GM12878 (cell line): ENCODE data around the gene IL36RN. TPM values are rescaled to one million over a fixed set of nuclear protein-coding genes. Genes with fewer than 3 reads are reported as not detected.

Source experiments
- ATAC-seq: fragments of 200-7000 bp; cut with Tn5 transposase; 3 replicates; pipeline ENCODE4 v1.9.1; 2020; ENCODE audit warnings: mild to moderate bottlenecking, moderate library complexity
- BruUV-seq: library from RNA; stranded (reverse); fragments of 400-500 nt; replicated peaks from 2 replicates; lab custom pipeline; 2021; lab: Mats Ljungman, UMichigan
- CTCF ChIA-PET: fragments of 300-600 bp; sonication (Branson Sonifier 250); formaldehyde crosslinking; extraction: SDS; loops from one replicate; lab custom pipeline; 2021; ENCODE audit warnings: inconsistent platforms; lab: Yijun Ruan, JAX
- POLR2A ChIA-PET: fragments of 350-600 bp; formaldehyde crosslinking; extraction: SDS; loops from one replicate; lab custom pipeline; 2021; ENCODE audit warnings: inconsistent platforms; lab: Charles Lee
- RAD21 ChIA-PET: fragments of 300-600 bp; sonication (Branson Sonifier 250); formaldehyde crosslinking; loops from one replicate; lab custom pipeline; 2023; ENCODE audit warnings: antibody characterized with exemption; ENCODE audit not compliant: unreplicated experiment; lab: Charles Lee
- SMC1A ChIA-PET: fragments of 300-600 bp; sonication (Branson Sonifier 250); formaldehyde crosslinking; loops from one replicate; lab custom pipeline; 2023; ENCODE audit not compliant: unreplicated experiment, uncharacterized antibody; lab: Charles Lee
- DNase-seq: peaks from one replicate; pipeline ENCODE4 v3.0.0-alpha.2; 2011; ENCODE audit warnings: low read depth, low spot score
- FAIRE-seq: peaks from 3 replicates; lab custom pipeline; 2011; peaks lifted over from hg19 to GRCh38; lab: Jason Lieb, UNC
- H2AFZ ChIP-seq: 2 replicates; pipeline ENCODE4 v1.6.0; 2011; ENCODE audit warnings: low read depth, low read length, control low read depth; ENCODE audit not compliant: control insufficient read depth
- H3K27ac ChIP-seq: 2 replicates; pipeline ENCODE4 v1.5.1; 2011; ENCODE audit warnings: control low read depth; ENCODE audit not compliant: control insufficient read depth, insufficient read depth
- H3K27me3 ChIP-seq, 2 experiments: replicated peaks in 1 of 2; 2 replicates each; pipeline versions ENCODE4 v1.6.0 to v1.6.1; 2011; ENCODE audit warnings: low read length in 1 of 2; ENCODE audit not compliant: control insufficient read depth in 2 of 2, insufficient read depth in 2 of 2
- H3K36me3 ChIP-seq, 2 experiments: 2 replicates each; pipeline ENCODE4 v1.5.1; 2011; ENCODE audit warnings: low read length in 1 of 2; ENCODE audit not compliant: control insufficient read depth in 2 of 2, insufficient read depth in 2 of 2
- H3K4me1 ChIP-seq: 2 replicates; pipeline ENCODE4 v1.6.1; 2011; ENCODE audit warnings: mild to moderate bottlenecking, low read length, moderate library complexity, mixed read lengths; ENCODE audit not compliant: control insufficient read depth, insufficient read depth
- H3K4me2 ChIP-seq: 2 replicates; pipeline ENCODE4 v1.6.0; 2011; ENCODE audit warnings: control low read depth; ENCODE audit not compliant: control insufficient read depth, insufficient read depth
- H3K4me3 ChIP-seq: fragments of 200-600 bp; sonication (generic); 2 replicates; pipeline ENCODE4 v1.5.1; 2016
- H3K79me2 ChIP-seq: 2 replicates; pipeline ENCODE4 v1.6.0; 2011; ENCODE audit warnings: low read length; ENCODE audit not compliant: control insufficient read depth, insufficient read depth
- H3K9ac ChIP-seq: 2 replicates; pipeline ENCODE4 v1.8.0; 2011; ENCODE audit warnings: low read length, control low read depth, mixed read lengths; ENCODE audit not compliant: control insufficient read depth, insufficient read depth
- H3K9me3 ChIP-seq: replicated peaks from 3 replicates; pipeline ENCODE4 v1.5.1; 2011; ENCODE audit warnings: mild to moderate bottlenecking, low read length; ENCODE audit not compliant: control insufficient read depth, insufficient read depth
- H4K20me1 ChIP-seq: 2 replicates; pipeline ENCODE4 v1.6.0; 2011; ENCODE audit not compliant: control insufficient read depth, insufficient read depth
- CBFB ChIP-seq: IDR thresholded peaks from 2 replicates; pipeline ENCODE4 v1.6.1; 2016; ENCODE audit warnings: antibody characterized with exemption, low read depth
- MYB ChIP-seq: fragments of 150-350 bp; IDR thresholded peaks from 2 replicates; pipeline ENCODE4 v1.6.1; 2014; ENCODE audit warnings: mild to moderate bottlenecking, low read depth, low read length, borderline replicate concordance
- SPI1 ChIP-seq: IDR thresholded peaks from 2 replicates; pipeline ENCODE4 v1.6.1; 2011; ENCODE audit warnings: low read depth, mild to moderate bottlenecking, low read length, moderate library complexity, borderline replicate concordance; ENCODE audit not compliant: insufficient read depth
- WGBS: methylation state at CpG from one replicate; pipeline ENCODE4 v1.1.6; 2016; ENCODE audit warnings: low lambda C conversion rate; ENCODE audit not compliant: insufficient replicate concordance, insufficient coverage; ENCODE audit errors: missing lambda C conversion rate; 5-methylcytosine and 5-hydroxymethylcytosine counted together
- in situ Hi-C: fragments of 300-500 bp; cut with MboI; formaldehyde crosslinking; loops from 9 replicates; pipeline ENCODE4 v1.14.3; 2018; ENCODE audit warnings: mixed read lengths
- intact Hi-C: fragments of 100-400 bp; cut with micrococcal nuclease; formaldehyde crosslinking; loops from one replicate; pipeline ENCODE4 v1.14.2; 2022; ENCODE audit not compliant: unreplicated experiment
- polyA plus RNA-seq, 11 experiments: library from polyadenylated mRNA; depleted of rRNA in 4 of 11; unstranded in 6 of 11; stranded (reverse) in 5 of 11; fragments of >200 nt; fragmentation: Nextera tagmentation in 4 of 11; fragmentation: Illumina TruSeq in 1 of 11; extraction: Ambion mirVana in 4 of 11; extraction: Trizol in 1 of 11; gene quantifications; 1 replicate in 1 of 11; 2 replicates in 10 of 11; pipeline versions ENCODE4 v1.2.1 to v1.2.3, GENCODE V29; 2011 to 2016; ENCODE audit warnings: inconsistent platforms in 2 of 11, missing spikeins in 2 of 11, low read depth in 1 of 11
- total RNA-seq, 4 experiments: library from RNA; depleted of rRNA in 3 of 4; stranded (reverse); fragments of >200 nt in 3 of 4; fragmentation: Illumina TruSeq in 1 of 4; extraction: Trizol in 1 of 4; gene quantifications; 2 replicates each; pipeline versions ENCODE4 v1.2.1 to v1.2.3, GENCODE V29; 2013 to 2021
- TF ChIP-seq, protein P1 (sequence below): fragments of 450-650 bp; IDR thresholded peaks from 2 replicates; pipeline ENCODE4 v1.6.1; 2017; ENCODE audit warnings: mild to moderate bottlenecking, low read depth, inconsistent platforms; ENCODE audit not compliant: poor library complexity, severe bottlenecking

Gene IL36RN
- total and polyA plus RNA-seq, 10 of the 15 experiments (the other 5 are each of a cell fraction or from before 2014, with no cell fraction given), result not detected

DNA sequence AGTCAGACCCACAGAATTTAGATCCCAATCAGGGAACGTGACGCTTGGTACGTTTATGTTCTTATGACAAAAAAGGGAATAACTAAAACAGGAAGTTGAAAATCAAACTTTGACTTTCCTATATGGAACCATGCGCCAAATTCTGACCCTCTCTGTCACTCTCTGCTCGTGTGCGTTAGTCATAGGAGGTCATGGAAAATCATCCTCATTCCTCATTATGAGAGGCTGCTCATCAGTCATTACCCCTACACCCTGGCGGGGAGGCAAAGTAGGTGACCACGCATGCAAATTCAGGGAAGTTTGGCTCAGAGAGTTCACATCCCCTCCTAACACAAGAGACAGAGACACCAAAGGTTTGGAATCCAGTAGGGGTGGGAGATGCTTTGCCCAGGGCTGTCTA is 24.3 kb downstream of the IL36RN start:
- in situ Hi-C loops, result no loop called here
- WGBS, result 9% methylated on average over 8 of the region's 8 CpGs
- Histone ChIP-seq H2AFZ (no peak overlapping the region), H3K27me3 (no peaks in the 10 kb centered on the region; a peak in 1 of 4 replicates), H3K36me3 (no peaks in the 10 kb centered on the region), H4K20me1 (no peaks in the 10 kb centered on the region), H3K4me3 (no peak overlapping the region), H3K27ac (no peak overlapping the region), H3K4me1 (no peaks in the 10 kb centered on the region), H3K9me3 (no peaks in the 10 kb centered on the region), H3K4me2 (no peak overlapping the region), H3K9ac (no peak overlapping the region), H3K79me2 (no peaks in the 10 kb centered on the region)
- BruUV-seq, result no TSS peak
- FAIRE-seq (no peak), ATAC-seq (no peak), DNase-seq (no peak)
- ChIA-PET POLR2A (no interaction called here), SMC1A (interaction anchor here (1.0 to 2.5 kb wide), 3 partner anchors 8 to 54 kb away, joined by 3 to 10 read pairs (median 6); no protein-coding TSS in a partner anchor), CTCF (interaction anchor here (1.1 to 11.8 kb wide), 4 partner anchors 10 to 154 kb away, joined by 3 to 182 read pairs (median 4); no protein-coding TSS in a partner anchor), RAD21 (interaction anchor here (1.3 kb wide), 1 partner anchor 97 kb away, joined by 3 read pairs; no protein-coding TSS in a partner anchor)
- TF ChIP-seq SPI1 (no peak), CBFB (no peak), MYB (no peak)
- TF ChIP-seq, protein P1, sequence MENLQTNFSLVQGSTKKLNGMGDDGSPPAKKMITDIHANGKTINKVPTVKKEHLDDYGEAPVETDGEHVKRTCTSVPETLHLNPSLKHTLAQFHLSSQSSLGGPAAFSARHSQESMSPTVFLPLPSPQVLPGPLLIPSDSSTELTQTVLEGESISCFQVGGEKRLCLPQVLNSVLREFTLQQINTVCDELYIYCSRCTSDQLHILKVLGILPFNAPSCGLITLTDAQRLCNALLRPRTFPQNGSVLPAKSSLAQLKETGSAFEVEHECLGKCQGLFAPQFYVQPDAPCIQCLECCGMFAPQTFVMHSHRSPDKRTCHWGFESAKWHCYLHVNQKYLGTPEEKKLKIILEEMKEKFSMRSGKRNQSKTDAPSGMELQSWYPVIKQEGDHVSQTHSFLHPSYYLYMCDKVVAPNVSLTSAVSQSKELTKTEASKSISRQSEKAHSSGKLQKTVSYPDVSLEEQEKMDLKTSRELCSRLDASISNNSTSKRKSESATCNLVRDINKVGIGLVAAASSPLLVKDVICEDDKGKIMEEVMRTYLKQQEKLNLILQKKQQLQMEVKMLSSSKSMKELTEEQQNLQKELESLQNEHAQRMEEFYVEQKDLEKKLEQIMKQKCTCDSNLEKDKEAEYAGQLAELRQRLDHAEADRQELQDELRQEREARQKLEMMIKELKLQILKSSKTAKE, result no peak
- intact Hi-C loops, result no loop called here
